ENCODE results near the gene RPL38. TPM values are rescaled to one million over a fixed set of nuclear protein-coding genes. Genes with fewer than 3 reads are reported as not detected.

Gene RPL38
- total RNA-seq, 3 donors from 2014 or later (not counting 1 experiment from before 2014, with no cell fraction given): 560 to 802 (median 759) TPM

GRCh38 chr17:74180336-74180735 is 23.1 kb upstream of the RPL38 start:
- H3K27ac ChIP-seq (ENCODE audit: low read length): no peak overlapping the region
- peaks cover 2% of the 10 kb centered on the region for H3K27me3 ChIP-seq (ENCODE audit: control insufficient read depth, insufficient read depth, low read length)
- H3K27me3 Mint-ChIP-seq (ENCODE audit: low read depth in 2 of 2): peaks cover 19 to 20% of the 10 kb centered on the region in 2 donors
- H3K36me3 ChIP-seq (ENCODE audit: control insufficient read depth, insufficient read depth, low read length): no peaks in the 10 kb centered on the region
- ATAC-seq: no peak
- intact Hi-C loops (cut with micrococcal nuclease): no loop called here
- no peak overlapping the region for H3K4me3 ChIP-seq (ENCODE audit: low read length)
- 69% methylated on average over 8 of the region's 8 CpGs for WGBS (ENCODE audit: insufficient coverage)
- no peaks in the 10 kb centered on the region for H3K9me3 Mint-ChIP-seq
- H3K27ac Mint-ChIP-seq: no peak overlapping the region
- TF ChIP-seq CTCF (IDR thresholded peaks at IDR 0.05): no peak
- no peaks in the 10 kb centered on the region for H3K4me1 ChIP-seq (ENCODE audit: control insufficient read depth, insufficient read depth, low read length)
- no peak overlapping the region for H3K4me3 Mint-ChIP-seq
- DNase-seq: no peak
- no peaks in the 10 kb centered on the region for H3K4me1 Mint-ChIP-seq
- H3K9me3 ChIP-seq (ENCODE audit: control insufficient read depth, insufficient read depth, low read length): no peaks in the 10 kb centered on the region
- no peaks in the 10 kb centered on the region for H3K36me3 Mint-ChIP-seq

- H3K4me1 Mint-ChIP-seq: no peaks in the 10 kb centered on the region
- peaks cover 17 to 19% of the 10 kb centered on the region in 2 donors for H3K27me3 Mint-ChIP-seq (ENCODE audit: low read depth in 2 of 2)
- intact Hi-C loops (cut with micrococcal nuclease): no loop called here
- Histone ChIP-seq H3K4me3 (ENCODE audit: low read length) (no peak overlapping the region), H3K27ac (ENCODE audit: low read length) (no peak overlapping the region), H3K36me3 (ENCODE audit: control insufficient read depth, insufficient read depth, low read length) (no peaks in the 10 kb centered on the region), H3K4me1 (ENCODE audit: control insufficient read depth, insufficient read depth, low read length) (no peaks in the 10 kb centered on the region), H3K9me3 (ENCODE audit: control insufficient read depth, insufficient read depth, low read length) (no peaks in the 10 kb centered on the region), H3K27me3 (ENCODE audit: control insufficient read depth, insufficient read depth, low read length) (peaks cover 2% of the 10 kb centered on the region)
- H3K9me3 Mint-ChIP-seq: no peaks in the 10 kb centered on the region
- no peak for TF ChIP-seq CTCF (IDR thresholded peaks at IDR 0.05)
- no peak for DNase-seq
- ATAC-seq: no peak
- no peak overlapping the region for H3K4me3 Mint-ChIP-seq
- WGBS (ENCODE audit: insufficient coverage): 81% methylated on average over 3 of the region's 4 CpGs
- no peak overlapping the region for H3K27ac Mint-ChIP-seq
- H3K36me3 Mint-ChIP-seq: no peaks in the 10 kb centered on the region
Observed at GRCh38 chr17:74181341-74181740, 22.1 kb upstream of the RPL38 start.

- Histone ChIP-seq H3K36me3 (ENCODE audit: control insufficient read depth, insufficient read depth, low read length) (no peaks in the 10 kb centered on the region), H3K27me3 (ENCODE audit: control insufficient read depth, insufficient read depth, low read length) (no peaks in the 10 kb centered on the region), H3K27ac (ENCODE audit: low read length) (no peak overlapping the region), H3K4me1 (ENCODE audit: control insufficient read depth, insufficient read depth, low read length) (no peaks in the 10 kb centered on the region), H3K4me3 (ENCODE audit: low read length) (no peak overlapping the region), H3K9me3 (ENCODE audit: control insufficient read depth, insufficient read depth, low read length) (no peaks in the 10 kb centered on the region)
- no peaks in the 10 kb centered on the region for H3K36me3 Mint-ChIP-seq
- no peak overlapping the region for H3K4me3 Mint-ChIP-seq
- H3K27ac Mint-ChIP-seq: no peak overlapping the region
- TF ChIP-seq CTCF (IDR thresholded peaks at IDR 0.05): no peak
- 90% methylated on average over 17 of the region's 17 CpGs for WGBS (ENCODE audit: insufficient coverage)
- H3K27me3 Mint-ChIP-seq (ENCODE audit: low read depth in 2 of 2): peaks cover 9 to 14% of the 10 kb centered on the region in 2 donors
- intact Hi-C loops (cut with micrococcal nuclease): no loop called here
- H3K4me1 Mint-ChIP-seq: no peaks in the 10 kb centered on the region
- H3K9me3 Mint-ChIP-seq: no peaks in the 10 kb centered on the region
- no peak for ATAC-seq
- no peak for DNase-seq
Observed at GRCh38 chr17:74182041-74182723, 21.3 kb upstream of the RPL38 start.

GRCh38 chr17:74183411-74183810 is 20.1 kb upstream of the RPL38 start:
- no peak for TF ChIP-seq CTCF (IDR thresholded peaks at IDR 0.05)
- ATAC-seq (no peak), DNase-seq (no peak)
- Histone ChIP-seq H3K9me3 (ENCODE audit: control insufficient read depth, insufficient read depth, low read length) (no peaks in the 10 kb centered on the region), H3K27ac (ENCODE audit: low read length) (no peak overlapping the region), H3K4me3 (ENCODE audit: low read length) (no peak overlapping the region), H3K4me1 (ENCODE audit: control insufficient read depth, insufficient read depth, low read length) (no peaks in the 10 kb centered on the region), H3K36me3 (ENCODE audit: control insufficient read depth, insufficient read depth, low read length) (no peaks in the 10 kb centered on the region), H3K27me3 (ENCODE audit: control insufficient read depth, insufficient read depth, low read length) (no peaks in the 10 kb centered on the region)
- 89% methylated on average over 9 of the region's 9 CpGs for WGBS (ENCODE audit: insufficient coverage)
- peaks cover 7 to 12% of the 10 kb centered on the region in 2 donors for H3K27me3 Mint-ChIP-seq (ENCODE audit: low read depth in 2 of 2)
- H3K36me3 Mint-ChIP-seq: no peaks in the 10 kb centered on the region
- H3K4me1 Mint-ChIP-seq: no peaks in the 10 kb centered on the region
- no peak overlapping the region for H3K4me3 Mint-ChIP-seq
- H3K9me3 Mint-ChIP-seq: no peaks in the 10 kb centered on the region
- H3K27ac Mint-ChIP-seq: no peak overlapping the region
- intact Hi-C loops (cut with micrococcal nuclease): no loop called here

Data from natural killer cell (primary cell).